SK-N-SH (cell line): ENCODE data around the gene ZNF407. TPM values are rescaled to one million over a fixed set of nuclear protein-coding genes. Genes with fewer than 3 reads are reported as not detected.

Source experiments
- CTCF ChIA-PET: fragments of 300-600, 350-600 bp; formaldehyde crosslinking; extraction: SDS; loops from one replicate; lab custom pipeline; 2021; lab: Yijun Ruan, JAX
- POLR2A ChIA-PET: fragments of 350-600 bp; sonication (Branson Sonifier 250); formaldehyde crosslinking; extraction: SDS; loops from one replicate; lab custom pipeline; 2020; ENCODE audit warnings: antibody characterized with exemption, inconsistent platforms; lab: Yijun Ruan, JAX
- DNase-seq: peaks from one replicate; pipeline ENCODE4 v3.0.0; 2012
- H2AFZ ChIP-seq: fragments of 200-600 bp; sonication (generic); 2 replicates; pipeline ENCODE4 v1.8.1; 2016; ENCODE audit warnings: antibody characterized with exemption, mild to moderate bottlenecking, low read depth
- H3F3A ChIP-seq: fragments of 200-600 bp; sonication (generic); replicated peaks from 2 replicates; pipeline ENCODE3; 2016; ENCODE audit warnings: antibody characterized with exemption, mild to moderate bottlenecking; ENCODE audit not compliant: insufficient read depth
- H3K27ac ChIP-seq, 2 experiments: fragments of 200-500 bp in 1 of 2; fragments of 200-600 bp in 1 of 2; sonication (Bioruptor generic) in 1 of 2; sonication (generic), shearing (Covaris generic) in 1 of 2; 2 replicates each; pipeline versions ENCODE4 v1.5.1 to v1.6.1; 2014 to 2016; ENCODE audit warnings: low read depth in 2 of 2, inconsistent platforms in 1 of 2, low read length in 1 of 2, mild to moderate bottlenecking in 1 of 2, mixed read lengths in 1 of 2
- H3K27me3 ChIP-seq: fragments of 200-600 bp; sonication (generic), shearing (Covaris generic); 2 replicates; pipeline ENCODE4 v1.6.1; 2016; ENCODE audit warnings: mixed run types; ENCODE audit not compliant: insufficient read depth
- H3K36me3 ChIP-seq, 2 experiments: fragments of 200-500 bp in 1 of 2; fragments of 200-600 bp in 1 of 2; sonication (Bioruptor generic) in 1 of 2; sonication (generic) in 1 of 2; replicated peaks in 1 of 2; 2 replicates each; pipeline versions ENCODE3 to v1.5.1; 2014 to 2016; ENCODE audit warnings: low read length in 1 of 2, mild to moderate bottlenecking in 1 of 2; ENCODE audit not compliant: insufficient read depth in 2 of 2, control insufficient read depth in 1 of 2
- H3K4me1 ChIP-seq, 2 experiments: fragments of 200-500 bp in 1 of 2; fragments of 200-600 bp in 1 of 2; sonication (Bioruptor generic) in 1 of 2; sonication (generic), shearing (Covaris generic) in 1 of 2; 2 replicates each; pipeline versions ENCODE4 v1.5.1 to v1.6.1; 2014 to 2016; ENCODE audit warnings: low read depth in 1 of 2, low read length in 1 of 2, mixed run types in 1 of 2; ENCODE audit not compliant: insufficient read depth in 2 of 2, control insufficient read depth in 1 of 2
- H3K4me2 ChIP-seq: fragments of 200-600 bp; sonication (generic), shearing (Covaris generic); 2 replicates; pipeline ENCODE4 v1.6.1; 2017; ENCODE audit warnings: mixed run types
- H3K4me3 ChIP-seq, 2 experiments: fragments of 200-500 bp in 1 of 2; fragments of 200-600 bp in 1 of 2; sonication (Bioruptor generic) in 1 of 2; sonication (generic), shearing (Covaris generic) in 1 of 2; 2 replicates each; pipeline versions ENCODE4 v1.5.1 to v1.8.1; 2014 to 2016; ENCODE audit warnings: low read depth in 2 of 2, inconsistent platforms in 1 of 2, low read length in 1 of 2, mild to moderate bottlenecking in 1 of 2, mixed read lengths in 1 of 2, moderate library complexity in 1 of 2
- H3K79me2 ChIP-seq: fragments of 200-600 bp; sonication (generic); 2 replicates; pipeline ENCODE4 v1.8.1; 2017; ENCODE audit warnings: mild to moderate bottlenecking; ENCODE audit not compliant: insufficient read depth
- H3K9ac ChIP-seq: fragments of 200-600 bp; sonication (generic); 2 replicates; pipeline ENCODE4 v1.6.1; 2017; ENCODE audit warnings: mixed run types
- H3K9me2 ChIP-seq: fragments of 200-600 bp; sonication (generic); 2 replicates; pipeline ENCODE4 v1.6.1; 2017; ENCODE audit warnings: mixed run types
- H3K9me3 ChIP-seq: fragments of 200-600 bp; sonication (generic); 2 replicates; pipeline ENCODE4 v1.6.1; 2017; ENCODE audit warnings: mixed run types, mild to moderate bottlenecking, moderate library complexity
- H4K20me1 ChIP-seq: fragments of 200-600 bp; sonication (generic); 2 replicates; pipeline ENCODE4 v1.6.1; 2017; ENCODE audit warnings: mild to moderate bottlenecking, mixed run types; ENCODE audit not compliant: insufficient read depth
- CHD2 ChIP-seq: fragments of 150-350 bp; IDR thresholded peaks from 2 replicates; pipeline ENCODE4 v1.6.1; 2018; ENCODE audit warnings: low read length; ENCODE audit not compliant: partially characterized antibody
- CTCF ChIP-seq: fragments of 200-600 bp; sonication (generic); IDR thresholded peaks from 2 replicates; pipeline ENCODE4 v1.6.1; 2017; ENCODE audit warnings: antibody characterized with exemption, mild to moderate bottlenecking, moderate library complexity
- ELF1 ChIP-seq: IDR thresholded peaks from 2 replicates; pipeline ENCODE4 v1.4.0; 2012
- EZH2phosphoT487 ChIP-seq: fragments of 200-600 bp; sonication (generic); IDR thresholded peaks from 2 replicates; pipeline ENCODE4 v1.6.1; 2017; ENCODE audit warnings: low read depth, mixed run types, mild to moderate bottlenecking, antibody characterized with exemption, moderate library complexity, borderline replicate concordance
- FOSL2 ChIP-seq: IDR thresholded peaks from 2 replicates; pipeline ENCODE4 v1.4.0; 2012; ENCODE audit warnings: low read depth, mild to moderate bottlenecking, moderate library complexity, borderline replicate concordance
- FOXJ3 ChIP-seq: sonication (generic); formaldehyde crosslinking; IDR thresholded peaks from 2 replicates; pipeline ENCODE4 v1.5.1; 2020; ENCODE audit warnings: mild to moderate bottlenecking, missing genetic modification reagents
- FOXM1 ChIP-seq: IDR thresholded peaks from 2 replicates; pipeline ENCODE4 v1.4.0; 2012; ENCODE audit warnings: low read depth, mild to moderate bottlenecking
- GABPA ChIP-seq: IDR thresholded peaks from 2 replicates; pipeline ENCODE4 v1.4.0; 2012; ENCODE audit warnings: low read depth, mild to moderate bottlenecking
- GATA2 ChIP-seq: sonication (generic); formaldehyde crosslinking; IDR thresholded peaks from 2 replicates; pipeline ENCODE4 v1.5.0; 2020; ENCODE audit warnings: mild to moderate bottlenecking, missing genetic modification reagents
- JUND ChIP-seq: IDR thresholded peaks from 2 replicates; pipeline ENCODE4 v1.4.0; 2012
- MXI1 ChIP-seq: IDR thresholded peaks from 2 replicates; pipeline ENCODE4 v1.6.1; 2012; ENCODE audit warnings: mild to moderate bottlenecking, low read depth, low read length, improper control_type of control experiment
- NFIC ChIP-seq: IDR thresholded peaks from 2 replicates; pipeline ENCODE4 v1.4.0; 2012; ENCODE audit warnings: borderline replicate concordance
- NRF1 ChIP-seq: IDR thresholded peaks from 2 replicates; pipeline ENCODE4 v1.6.1; 2012; ENCODE audit warnings: low read depth, mild to moderate bottlenecking, low read length
- RCOR1 ChIP-seq: fragments of 150-350 bp; IDR thresholded peaks from 2 replicates; pipeline ENCODE4 v1.6.1; 2017; ENCODE audit warnings: antibody characterized with exemption, low read length
- RFX5 ChIP-seq: IDR thresholded peaks from 2 replicates; pipeline ENCODE4 v1.6.1; 2012; ENCODE audit warnings: mild to moderate bottlenecking, improper control_type of control experiment, low read length
- SIN3A ChIP-seq: IDR thresholded peaks from 2 replicates; pipeline ENCODE4 v1.6.1; 2012; ENCODE audit warnings: low read depth, mild to moderate bottlenecking, low read length, moderate library complexity, borderline replicate concordance
- SMC3 ChIP-seq: IDR thresholded peaks from 2 replicates; pipeline ENCODE4 v1.6.1; 2012; ENCODE audit warnings: low read depth, low read length, improper control_type of control experiment
- TAF1 ChIP-seq: IDR thresholded peaks from 2 replicates; pipeline ENCODE4 v1.6.1; 2012; ENCODE audit warnings: low read depth, mild to moderate bottlenecking, low read length, moderate library complexity, borderline replicate concordance
- TCF12 ChIP-seq: IDR thresholded peaks from 2 replicates; pipeline ENCODE4 v1.4.0; 2012
- TEAD4 ChIP-seq: IDR thresholded peaks from 2 replicates; pipeline ENCODE4 v1.4.0; 2012; ENCODE audit warnings: mild to moderate bottlenecking, borderline replicate concordance; ENCODE audit not compliant: insufficient read depth
- YY1 ChIP-seq: IDR thresholded peaks from 2 replicates; pipeline ENCODE4 v1.4.0; 2012; ENCODE audit warnings: low read depth, mild to moderate bottlenecking
- ZBTB33 ChIP-seq: IDR thresholded peaks from 2 replicates; pipeline ENCODE4 v1.4.0; 2012; ENCODE audit warnings: low read depth, borderline replicate concordance
- WGBS: methylation state at CpG from one replicate; pipeline ENCODE4 v1.1.6; 2017; ENCODE audit warnings: low lambda C conversion rate; 5-methylcytosine and 5-hydroxymethylcytosine counted together
- polyA plus RNA-seq, 3 experiments: library from polyadenylated mRNA; depleted of rRNA; stranded (reverse); fragments of >200 nt; gene quantifications; 2 replicates each; pipeline ENCODE4 v1.2.3, GENCODE V29; 2012
- TF ChIP-seq, protein P1 (sequence below): fragments of 150-350 bp; IDR thresholded peaks from 2 replicates; pipeline ENCODE4 v1.6.1; 2017; ENCODE audit warnings: antibody characterized with exemption, low read length, low read depth, borderline replicate concordance
- TF ChIP-seq, protein P2 (sequence below): IDR thresholded peaks from 2 replicates; pipeline ENCODE4 v1.4.0; 2012; ENCODE audit warnings: low read depth
- TF ChIP-seq, protein P3 (sequence below): fragments of 150-350 bp; IDR thresholded peaks from 2 replicates; pipeline ENCODE4 v1.6.1; 2016; ENCODE audit warnings: mild to moderate bottlenecking, low read depth, low read length
- TF ChIP-seq, protein P4 (sequence below): IDR thresholded peaks from 2 replicates; pipeline ENCODE4 v1.4.0; 2012; ENCODE audit warnings: low read depth, borderline replicate concordance

The ZNF407 gene
- polyA plus RNA-seq, 1 of the 3 experiments (the other 2 are of a cell fraction), result 2.6 TPM

DNA sequence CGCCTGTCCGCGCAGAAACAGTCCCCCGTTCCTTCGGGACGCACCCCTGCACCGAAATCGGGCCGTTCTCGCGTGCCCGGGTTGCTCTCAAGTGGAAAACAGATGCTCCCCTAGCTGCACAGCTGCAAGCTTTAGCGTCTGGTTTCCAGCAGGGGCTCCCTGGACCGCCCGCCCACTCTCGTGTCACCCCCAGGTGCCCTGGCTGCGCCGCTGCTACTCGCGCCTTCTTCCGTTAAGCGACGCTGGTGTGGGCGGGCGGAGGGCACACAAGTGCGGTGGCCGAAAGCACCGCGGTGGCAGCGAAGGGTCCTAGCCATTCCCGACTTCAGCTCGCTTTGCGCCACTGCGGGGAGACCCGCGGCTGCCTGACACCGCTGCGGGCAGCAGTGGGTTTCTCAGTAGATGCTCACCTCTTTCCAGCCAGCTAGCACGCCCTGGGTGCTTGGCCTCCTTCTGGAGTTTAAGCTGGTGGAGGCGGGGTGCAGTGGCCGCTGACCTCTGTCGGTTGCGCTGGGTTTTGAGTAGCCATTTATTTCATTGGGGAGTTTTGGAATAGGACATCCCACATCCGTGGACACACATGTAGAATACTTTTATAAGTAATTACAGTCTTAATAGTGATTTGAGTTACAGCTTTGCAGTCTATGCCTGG is 806 bp downstream of the ZNF407 start:
- POLR2A ChIA-PET, result interaction anchor here (0.6 to 1.0 kb wide), 2 partner anchors 527 to 1924 kb away, joined by 3 read pairs; no protein-coding TSS in a partner anchor

More for the DNA sequence above, 806 bp downstream of the ZNF407 start:
- Histone ChIP-seq H3K4me1 (peaks cover 8 to 14% of the 10 kb centered on the region in 2 experiments; a peak in 3 of 4 replicates), H2AFZ (peak overlapping the region; percentile 84; the same call in 1 of the 2 replicates), H3K27me3 (no peaks in the 10 kb centered on the region), H3K79me2 (peaks cover 78% of the 10 kb centered on the region), H3K4me2 (peak overlapping the region; percentile 100), H3K9me2 (no peaks in the 10 kb centered on the region), H3K4me3 (peak overlapping the region; percentile 83 to 89), H3F3A (peaks cover 5% of the 10 kb centered on the region), H3K9ac (peak overlapping the region; percentile 93), H3K36me3 (peaks cover 14 to 23% of the 10 kb centered on the region in 2 experiments), H4K20me1 (no peaks in the 10 kb centered on the region), H3K9me3 (no peaks in the 10 kb centered on the region), H3K27ac (peak overlapping the region; percentile 94 to 97)
- CTCF ChIA-PET, result interaction anchor here (0.6 to 1.4 kb wide), 7 partner anchors 11 to 606 kb away, joined by 3 to 4 read pairs (median 3); no protein-coding TSS in a partner anchor
- peak; percentile 85 for DNase-seq
- WGBS, result 0% methylated on average over 16 of the region's 44 CpGs
- TF ChIP-seq TCF12 (peak; percentile 6; the same call in 1 of the 2 replicates), NFIC (no peak), GATA2 (CRISPR knock-in tag) (no peak), SIN3A (no peak), FOXJ3 (CRISPR knock-in tag) (no peak), TEAD4 (no peak), GABPA (no peak), TAF1 (no peak), RCOR1 (no peak), JUND (no peak), RFX5 (no peak), CTCF (peak; percentile 39), CHD2 (peak; percentile 13), ZBTB33 (no peak), FOSL2 (no peak), NRF1 (no peak), MXI1 (peak; percentile 42; the same call in 1 of the 2 replicates), ELF1 (no peak), SMC3 (no peak), FOXM1 (no peak), YY1 (no peak), EZH2phosphoT487 (no peak)
- TF ChIP-seq, protein P1, sequence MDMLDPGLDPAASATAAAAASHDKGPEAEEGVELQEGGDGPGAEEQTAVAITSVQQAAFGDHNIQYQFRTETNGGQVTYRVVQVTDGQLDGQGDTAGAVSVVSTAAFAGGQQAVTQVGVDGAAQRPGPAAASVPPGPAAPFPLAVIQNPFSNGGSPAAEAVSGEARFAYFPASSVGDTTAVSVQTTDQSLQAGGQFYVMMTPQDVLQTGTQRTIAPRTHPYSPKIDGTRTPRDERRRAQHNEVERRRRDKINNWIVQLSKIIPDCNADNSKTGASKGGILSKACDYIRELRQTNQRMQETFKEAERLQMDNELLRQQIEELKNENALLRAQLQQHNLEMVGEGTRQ, result no peak
- TF ChIP-seq, protein P2, sequence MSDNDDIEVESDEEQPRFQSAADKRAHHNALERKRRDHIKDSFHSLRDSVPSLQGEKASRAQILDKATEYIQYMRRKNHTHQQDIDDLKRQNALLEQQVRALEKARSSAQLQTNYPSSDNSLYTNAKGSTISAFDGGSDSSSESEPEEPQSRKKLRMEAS, result 0 out of 2 replicates have a peak, but pooled peaks have one; percentile 4
- TF ChIP-seq, protein P3, sequence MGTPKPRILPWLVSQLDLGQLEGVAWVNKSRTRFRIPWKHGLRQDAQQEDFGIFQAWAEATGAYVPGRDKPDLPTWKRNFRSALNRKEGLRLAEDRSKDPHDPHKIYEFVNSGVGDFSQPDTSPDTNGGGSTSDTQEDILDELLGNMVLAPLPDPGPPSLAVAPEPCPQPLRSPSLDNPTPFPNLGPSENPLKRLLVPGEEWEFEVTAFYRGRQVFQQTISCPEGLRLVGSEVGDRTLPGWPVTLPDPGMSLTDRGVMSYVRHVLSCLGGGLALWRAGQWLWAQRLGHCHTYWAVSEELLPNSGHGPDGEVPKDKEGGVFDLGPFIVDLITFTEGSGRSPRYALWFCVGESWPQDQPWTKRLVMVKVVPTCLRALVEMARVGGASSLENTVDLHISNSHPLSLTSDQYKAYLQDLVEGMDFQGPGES, result no peak
- TF ChIP-seq, protein P4, sequence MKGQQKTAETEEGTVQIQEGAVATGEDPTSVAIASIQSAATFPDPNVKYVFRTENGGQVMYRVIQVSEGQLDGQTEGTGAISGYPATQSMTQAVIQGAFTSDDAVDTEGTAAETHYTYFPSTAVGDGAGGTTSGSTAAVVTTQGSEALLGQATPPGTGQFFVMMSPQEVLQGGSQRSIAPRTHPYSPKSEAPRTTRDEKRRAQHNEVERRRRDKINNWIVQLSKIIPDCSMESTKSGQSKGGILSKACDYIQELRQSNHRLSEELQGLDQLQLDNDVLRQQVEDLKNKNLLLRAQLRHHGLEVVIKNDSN, result no peak
